Kidney (tissue), 14 donors: ENCODE data around the gene CAMTA1. TPM values are rescaled to one million over a fixed set of nuclear protein-coding genes. Genes with fewer than 3 reads are reported as not detected.

Source experiments
- DNase-seq, 5 donors: peaks; one replicate each; pipeline ENCODE4 v3.0.0-alpha.2; 2013 to 2020
- FAIRE-seq: peaks from 2 replicates; lab custom pipeline; 2012; peaks lifted over from hg19 to GRCh38; lab: Jason Lieb, UNC
- H3K27ac ChIP-seq, 2 donors: one replicate each; pipeline ENCODE4 v1.7.0; 2013; ENCODE audit warnings: low read depth in 2 of 2, low read length in 2 of 2, inconsistent platforms in 1 of 2
- H3K27me3 ChIP-seq: one replicate; pipeline ENCODE4 v1.7.1; 2013; ENCODE audit warnings: low read length, inconsistent platforms; ENCODE audit not compliant: control insufficient read depth, insufficient read depth
- H3K36me3 ChIP-seq, 3 donors: one replicate each; pipeline versions ENCODE4 v1.7.0 to v1.7.1; 2013; ENCODE audit warnings: low read length in 3 of 3, control low read depth in 1 of 3, inconsistent platforms in 1 of 3; ENCODE audit not compliant: insufficient read depth in 3 of 3, control insufficient read depth in 2 of 3
- H3K4me1 ChIP-seq, 3 donors: one replicate each; pipeline versions ENCODE4 v1.7.0 to v1.7.1; 2013; ENCODE audit warnings: low read length in 3 of 3, inconsistent platforms in 1 of 3, low read depth in 1 of 3; ENCODE audit not compliant: control insufficient read depth in 2 of 3, insufficient read depth in 2 of 3
- H3K4me3 ChIP-seq, 3 donors: one replicate each; pipeline versions ENCODE4 v1.7.0 to v1.8.1; 2013; ENCODE audit warnings: low read length in 3 of 3, control low read depth in 1 of 3, inconsistent platforms in 1 of 3
- H3K9ac ChIP-seq, 3 donors: one replicate each; pipeline versions ENCODE4 v1.7.0 to v1.7.1; 2013; ENCODE audit warnings: low read length in 3 of 3, control low read depth in 1 of 3, inconsistent platforms in 1 of 3
- H3K9me3 ChIP-seq, 3 donors: one replicate each; pipeline versions ENCODE4 v1.7.0 to v1.7.1; 2013; ENCODE audit warnings: low read length in 3 of 3, control low read depth in 1 of 3, inconsistent platforms in 1 of 3; ENCODE audit not compliant: control insufficient read depth in 2 of 3, insufficient read depth in 1 of 3
- CTCF ChIP-seq: IDR thresholded peaks from 3 replicates; pipeline ENCODE4 v1.5.1; 2012; ENCODE audit warnings: mild to moderate bottlenecking, moderate library complexity, borderline replicate concordance; ENCODE audit not compliant: insufficient read depth; ENCODE audit errors: extremely low read depth
- intact Hi-C: fragments of 100-400 bp; cut with DNase I; formaldehyde crosslinking; loops from one replicate; pipeline ENCODE4 v1.11.1; 2022
- polyA plus RNA-seq: library from polyadenylated mRNA; stranded (reverse); fragments of 350-450 nt; fragmentation: Illumina TruSeq; extraction: RNeasy Lipid Tissue Mini Kit (QIAGEN cat#74804); gene quantifications from one replicate; pipeline ENCODE4 v1.2.3, GENCODE V29; 2014; ENCODE audit warnings: low read depth, low replicate concordance; ENCODE audit not compliant: insufficient read depth
- total RNA-seq: library from RNA; stranded (reverse); fragmentation: NEBNext Ultra II Directional; extraction: Animal tissue kit (Norgen Biotek cat#: 25700); gene quantifications from one replicate; pipeline ENCODE4 v1.2.1, GENCODE V29; 2021
- donor health status: control.
- donor health status: control.
- donor health status: control.
- donor health status: control.
- donor health status: control.
- donor health status: DM: yes; HTN: yes; CAD: no.
- donor health status: Normal renal cell carcinoma (clear cell type).

CAMTA1 gene
- total and polyA plus RNA-seq, 2 donors from 2014 or later, result 79.0 to 170 TPM

DNA sequence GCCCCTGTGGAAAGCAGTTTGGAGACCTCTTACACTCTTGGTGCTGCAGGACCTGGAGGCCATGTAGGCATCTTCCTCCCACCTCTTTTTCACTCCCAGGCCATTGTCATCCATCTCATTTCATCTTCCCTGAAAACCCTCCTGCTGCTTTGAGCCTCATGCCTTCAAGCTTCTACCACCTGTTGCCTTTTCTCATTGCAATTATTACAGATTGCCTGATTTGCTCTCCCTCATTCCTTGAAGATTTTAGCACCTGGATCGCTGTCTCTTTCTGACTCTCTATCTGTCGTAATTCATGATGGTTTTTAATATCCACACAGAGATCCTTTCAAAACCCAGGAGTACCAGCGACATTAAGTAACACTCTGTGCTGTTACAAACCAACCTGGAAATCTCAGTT lies 350.2 kb downstream of the CAMTA1 start:
- Histone ChIP-seq H3K9ac (no peak overlapping the region), H3K4me3 (no peak overlapping the region), H3K4me1 (peaks cover 0 to 3% (median 0%) of the 10 kb centered on the region in 3 donors), H3K27ac (no peak overlapping the region), H3K27me3 (no peaks in the 10 kb centered on the region), H3K36me3 (no peaks in the 10 kb centered on the region), H3K9me3 (no peaks in the 10 kb centered on the region)
- no peak for TF ChIP-seq CTCF
- intact Hi-C loops, result no loop called here
- FAIRE-seq, result no peak
- no peak for DNase-seq

- no peak overlapping the region for H3K27ac ChIP-seq
- DNase-seq (no peak), FAIRE-seq (no peak)
- H3K9me3 ChIP-seq, result no peaks in the 10 kb centered on the region
- no peak for TF ChIP-seq CTCF
- H3K27me3 ChIP-seq, result no peaks in the 10 kb centered on the region
- no peak overlapping the region for H3K9ac ChIP-seq
- no peak overlapping the region for H3K4me3 ChIP-seq
- H3K36me3 ChIP-seq, result no peaks in the 10 kb centered on the region
- H3K4me1 ChIP-seq, result peaks cover 0 to 5% (median 0%) of the 10 kb centered on the region in 3 donors
- intact Hi-C loops, result no loop called here
Observed at GRCh38 chr1:7136166-7136953, 351.1 kb downstream of the CAMTA1 start.

DNA sequence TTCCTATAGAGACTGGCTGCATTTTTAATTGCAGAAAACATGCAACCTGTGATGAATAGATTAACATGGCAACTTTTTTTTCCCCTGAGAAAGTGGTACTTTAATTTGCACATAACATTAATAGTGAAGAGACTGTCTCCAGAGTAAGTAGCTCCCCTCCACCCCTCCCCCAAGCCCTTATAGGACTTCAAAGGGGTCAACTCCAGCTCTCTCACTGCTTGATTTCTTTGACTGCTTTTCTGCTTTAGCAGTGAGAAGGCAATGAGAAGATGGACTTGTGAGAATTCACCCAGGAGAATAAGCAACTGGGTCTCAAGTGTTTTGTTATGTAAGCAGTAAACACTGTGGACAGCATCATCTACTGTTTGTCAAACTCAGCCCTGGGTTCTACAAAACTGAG lies 355.0 kb downstream of the CAMTA1 start:
- Histone ChIP-seq H3K27me3 (no peaks in the 10 kb centered on the region), H3K36me3 (no peaks in the 10 kb centered on the region), H3K4me3 (no peak overlapping the region), H3K4me1 (peaks cover 0 to 5% (median 0%) of the 10 kb centered on the region in 3 donors), H3K9ac (no peak overlapping the region), H3K27ac (peak overlapping the region in 1 of 2 donors; percentile 22), H3K9me3 (no peaks in the 10 kb centered on the region)
- DNase-seq (peak in 2 of 5 donors; percentile 57 to 63), FAIRE-seq (no peak)
- intact Hi-C loops, result no loop called here
- no peak for TF ChIP-seq CTCF
